ENCODE measurements around the gene LGR6. TPM values are rescaled to one million over a fixed set of nuclear protein-coding genes. Genes with fewer than 3 reads are reported as not detected.
A peak's percentile ranks its signal among the peaks of the same experiment; 100 is the strongest.
"Not testable (repeated sequence)": the region's sequence is repeated elsewhere in the genome, so short reads cannot be mapped to it uniquely, and the experiment has no call there.

Gene LGR6
- total and polyA plus RNA-seq, 2 experiments from 2014 or later = 0.80 to 1.5 TPM

DNA sequence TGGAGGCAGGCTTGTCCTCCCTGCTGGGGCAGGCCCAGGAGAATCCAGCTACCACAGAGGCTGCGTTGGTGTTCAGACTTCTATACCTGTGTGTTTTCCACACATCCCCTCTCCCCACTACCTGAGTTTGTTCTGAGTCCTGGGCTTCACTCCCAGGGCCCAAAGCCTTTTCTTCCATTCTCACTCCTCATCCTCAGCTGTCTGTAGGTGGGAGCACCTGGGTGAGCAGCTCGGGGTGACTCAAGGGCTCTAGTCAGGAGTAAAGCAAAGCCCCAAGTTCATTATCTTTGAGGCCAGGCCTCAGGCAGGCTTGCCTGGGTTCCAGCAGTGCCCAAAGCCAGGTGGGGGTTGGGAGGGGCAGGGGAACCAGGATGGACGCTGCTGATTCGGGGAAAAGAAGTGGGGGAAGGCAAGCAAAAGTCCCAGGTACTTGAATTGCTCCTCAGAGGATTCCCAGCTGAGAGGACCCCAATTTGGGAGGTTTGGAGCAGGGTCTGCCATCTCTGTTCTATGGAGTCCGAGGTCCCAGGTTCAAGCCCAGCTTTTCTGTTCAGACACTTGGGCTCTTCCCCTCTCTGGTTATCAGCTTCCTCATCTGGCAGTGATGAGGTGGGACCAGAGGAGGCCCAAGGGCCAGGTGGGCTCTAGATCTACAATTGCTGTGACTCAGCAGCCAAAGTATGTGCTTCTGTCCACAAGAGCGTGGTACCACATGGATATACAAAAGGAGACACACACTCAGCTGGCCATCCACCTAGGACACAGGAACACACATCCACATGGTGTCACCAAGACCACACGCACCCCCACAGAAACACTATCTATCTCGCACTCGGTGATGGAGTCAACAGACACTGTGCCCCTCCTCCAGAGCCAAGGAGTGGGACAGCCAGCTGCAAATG is 27.4 kb upstream of the LGR6 start:
- H3K4me2 ChIP-seq = no peak overlapping the region
- no peak overlapping the region for H2AFZ ChIP-seq
- peak overlapping the region; percentile 76 for H3K27ac ChIP-seq
- no peaks in the 10 kb centered on the region for H3K79me2 ChIP-seq
- H3K4me3 ChIP-seq = no peak overlapping the region
- no peaks in the 10 kb centered on the region for H3K27me3 ChIP-seq
- peaks cover 13% of the 10 kb centered on the region for H3K4me1 ChIP-seq (ENCODE audit: insufficient read depth)
- no peaks in the 10 kb centered on the region for H4K20me1 ChIP-seq (ENCODE audit: insufficient read depth, poor library complexity, severe bottlenecking)
- H3K36me3 ChIP-seq (replicated peaks; ENCODE audit: insufficient read depth, low read depth) = no peaks in the 10 kb centered on the region
- no peak for DNase-seq (ENCODE audit: low spot score)
- TF ChIP-seq EZH2 (IDR thresholded peaks at IDR 0.05; ENCODE audit: borderline replicate concordance) = no peak
- TF ChIP-seq EZH2phosphoT487 (IDR thresholded peaks at IDR 0.05; ENCODE audit: low read depth, severe bottlenecking, unreplicated experiment) = no peak
- no peak for TF ChIP-seq CTCF (IDR thresholded peaks at IDR 0.05; ENCODE audit: poor library complexity)
- no peaks in the 10 kb centered on the region for H3K9me2 ChIP-seq (replicated peaks; ENCODE audit: insufficient read depth)
- H3K9me3 ChIP-seq (ENCODE audit: low read depth) = no peaks in the 10 kb centered on the region
- WGBS (ENCODE audit: low lambda C conversion rate, missing lambda C conversion rate) = 86% methylated on average over 9 of the region's 9 CpGs

DNA sequence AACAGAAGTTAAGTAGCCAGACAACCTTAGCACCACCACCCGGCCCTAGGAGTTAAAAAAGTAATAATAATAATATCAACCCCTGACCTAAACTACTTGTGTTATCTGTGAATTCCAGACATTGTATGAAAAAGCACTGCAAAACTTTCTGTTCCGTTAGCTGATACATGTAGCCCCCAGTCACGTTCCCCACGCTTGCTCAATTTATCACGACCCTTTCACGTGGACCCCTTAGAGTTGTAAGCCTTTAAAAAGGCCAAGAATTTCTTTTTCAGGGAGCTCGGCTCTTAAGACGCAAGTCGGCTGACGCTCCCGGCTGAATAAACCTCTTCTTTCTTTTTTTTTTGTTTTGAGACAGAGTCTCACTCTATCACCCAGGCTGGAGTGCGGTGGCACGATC is 26.5 kb upstream of the LGR6 start:
- WGBS (ENCODE audit: low lambda C conversion rate, missing lambda C conversion rate) = 75% methylated on average over 13 of the region's 13 CpGs
- H3K9me2 ChIP-seq (replicated peaks; ENCODE audit: insufficient read depth); H3K9me3 ChIP-seq (ENCODE audit: low read depth); H4K20me1 ChIP-seq (ENCODE audit: insufficient read depth, poor library complexity, severe bottlenecking); H3K4me2 ChIP-seq; H2AFZ ChIP-seq; H3K4me3 ChIP-seq; H3K79me2 ChIP-seq; DNase-seq (ENCODE audit: low spot score); H3K27me3 ChIP-seq; H3K36me3 ChIP-seq (replicated peaks; ENCODE audit: insufficient read depth, low read depth): not testable (repeated sequence)
- Histone ChIP-seq H3K27ac (peak overlapping the region; percentile 76), H3K4me1 (ENCODE audit: insufficient read depth) (peaks cover 13% of the 10 kb centered on the region)

GRCh38 chr1:202167708-202168415 is 25.7 kb upstream of the LGR6 start:
- H3K4me3 ChIP-seq = no peak overlapping the region
- no peak for TF ChIP-seq EZH2phosphoT487 (IDR thresholded peaks at IDR 0.05; ENCODE audit: low read depth, severe bottlenecking, unreplicated experiment)
- TF ChIP-seq EZH2 (IDR thresholded peaks at IDR 0.05; ENCODE audit: borderline replicate concordance) = no peak
- TF ChIP-seq CTCF (IDR thresholded peaks at IDR 0.05; ENCODE audit: poor library complexity) = no peak
- DNase-seq (ENCODE audit: low spot score) = peak; percentile 58
- H3K79me2 ChIP-seq = no peaks in the 10 kb centered on the region
- no peaks in the 10 kb centered on the region for H4K20me1 ChIP-seq (ENCODE audit: insufficient read depth, poor library complexity, severe bottlenecking)
- H3K27ac ChIP-seq = peak overlapping the region; percentile 76
- no peaks in the 10 kb centered on the region for H3K36me3 ChIP-seq (replicated peaks; ENCODE audit: insufficient read depth, low read depth)
- H3K4me2 ChIP-seq = peak overlapping the region; percentile 58
- H3K9me2 ChIP-seq (replicated peaks; ENCODE audit: insufficient read depth) = no peaks in the 10 kb centered on the region
- H3K9me3 ChIP-seq (ENCODE audit: low read depth) = no peaks in the 10 kb centered on the region
- H2AFZ ChIP-seq = no peak overlapping the region
- peaks cover 13% of the 10 kb centered on the region for H3K4me1 ChIP-seq (ENCODE audit: insufficient read depth)
- H3K27me3 ChIP-seq = no peaks in the 10 kb centered on the region
- 66% methylated on average over 18 of the region's 18 CpGs for WGBS (ENCODE audit: low lambda C conversion rate, missing lambda C conversion rate)

- Histone ChIP-seq H2AFZ (no peak overlapping the region), H3K27ac (peak overlapping the region; percentile 51), H3K9me3 (ENCODE audit: low read depth) (no peaks in the 10 kb centered on the region), H3K79me2 (no peaks in the 10 kb centered on the region), H4K20me1 (ENCODE audit: insufficient read depth, poor library complexity, severe bottlenecking) (no peaks in the 10 kb centered on the region), H3K36me3 (replicated peaks; ENCODE audit: insufficient read depth, low read depth) (no peaks in the 10 kb centered on the region), H3K4me3 (no peak overlapping the region), H3K27me3 (no peaks in the 10 kb centered on the region), H3K4me2 (no peak overlapping the region), H3K9me2 (replicated peaks; ENCODE audit: insufficient read depth) (no peaks in the 10 kb centered on the region), H3K4me1 (ENCODE audit: insufficient read depth) (peaks cover 13% of the 10 kb centered on the region)
- no peak for DNase-seq (ENCODE audit: low spot score)
- WGBS (ENCODE audit: low lambda C conversion rate, missing lambda C conversion rate) = 91% methylated on average over 7 of the region's 7 CpGs
- TF ChIP-seq EZH2 (IDR thresholded peaks at IDR 0.05; ENCODE audit: borderline replicate concordance) = no peak
- no peak for TF ChIP-seq EZH2phosphoT487 (IDR thresholded peaks at IDR 0.05; ENCODE audit: low read depth, severe bottlenecking, unreplicated experiment)
- no peak for TF ChIP-seq CTCF (IDR thresholded peaks at IDR 0.05; ENCODE audit: poor library complexity)
These were observed 24.7 kb upstream of the LGR6 start for GRCh38 chr1:202168861-202169260.

Data from hepatocyte (in vitro differentiated cells).